K562 (cell line): ENCODE results near the gene MCU. TPM values are rescaled to one million over a fixed set of nuclear protein-coding genes. Genes with fewer than 3 reads are reported as not detected.

ENCODE experiments used
- CUX1 ChIP-seq: fragments of 200-800 bp; sonication (Bioruptor generic); IDR thresholded peaks from 2 replicates; pipeline ENCODE4 v1.6.1; 2016; ENCODE audit warnings: missing genetic modification characterization, missing compliant biosample characterization
- ESRRB ChIP-seq: fragments of 250-450 bp; sonication (Bioruptor Pico); IDR thresholded peaks from 2 replicates; pipeline ENCODE4 v1.5.0; 2020; ENCODE audit warnings: mild to moderate bottlenecking, moderate library complexity, borderline replicate concordance
- GATAD2A ChIP-seq: fragments of 450-650 bp; IDR thresholded peaks from 2 replicates; pipeline ENCODE4 v1.6.1; 2017
- HDGF ChIP-seq: fragments of 450-650 bp; IDR thresholded peaks from 2 replicates; pipeline ENCODE4 v1.6.1; 2016
- HMBOX1 ChIP-seq: sonication (generic); IDR thresholded peaks from 2 replicates; pipeline ENCODE4 v1.6.1; 2016
- KAT8 ChIP-seq: fragments of 450-650 bp; IDR thresholded peaks from 2 replicates; pipeline ENCODE4 v1.6.1; 2016; ENCODE audit warnings: low read depth, mild to moderate bottlenecking
- PRMT5 ChIP-seq: sonication (generic); formaldehyde crosslinking; IDR thresholded peaks from 2 replicates; pipeline ENCODE4 v1.5.0; 2020; ENCODE audit warnings: missing genetic modification reagents
- PYGO2 ChIP-seq: fragments of 450-650 bp; IDR thresholded peaks from 2 replicates; pipeline ENCODE4 v1.6.1; 2016; ENCODE audit warnings: mild to moderate bottlenecking, missing genetic modification characterization, moderate library complexity, missing compliant biosample characterization
- RBM17 ChIP-seq: fragments of 200-400 bp; formaldehyde crosslinking; IDR thresholded peaks from 2 replicates; pipeline ENCODE4 v1.6.1; 2017; ENCODE audit warnings: low read depth, mild to moderate bottlenecking, low read length, borderline replicate concordance
- TEAD1 ChIP-seq, 2 experiments: fragments of 450-650 bp in 1 of 2; sonication (generic) in 1 of 2; formaldehyde crosslinking; IDR thresholded peaks; 2 replicates each; pipeline versions ENCODE4 v1.4.0 to v1.8.0; 2020 to 2022; ENCODE audit warnings: mild to moderate bottlenecking in 2 of 2, missing genetic modification reagents in 1 of 2
- U2AF2 ChIP-seq: fragments of 200-400 bp; formaldehyde crosslinking; optimal IDR thresholded peaks from 2 replicates; pipeline ENCODE3; 2017; ENCODE audit warnings: low read depth, mild to moderate bottlenecking, low read length
- USF2 ChIP-seq: sonication (generic); formaldehyde crosslinking; IDR thresholded peaks from 2 replicates; pipeline ENCODE4 v1.5.0; 2020; ENCODE audit warnings: missing genetic modification reagents
- ZMIZ1 ChIP-seq, 2 experiments: fragments of 150-350 bp in 1 of 2; IDR thresholded peaks; 2 replicates each; pipeline ENCODE4 v1.6.1; 2012 to 2016; ENCODE audit warnings: low read depth in 2 of 2, low read length in 2 of 2, mild to moderate bottlenecking in 1 of 2, moderate library complexity in 1 of 2
- ZNF146 ChIP-seq: IDR thresholded peaks from one replicate; pipeline ENCODE4 v1.6.1; 2018; ENCODE audit warnings: missing compliant biosample characterization; ENCODE audit not compliant: unreplicated experiment
- ZNF384 ChIP-seq: IDR thresholded peaks from 2 replicates; pipeline ENCODE4 v1.6.1; 2012; ENCODE audit warnings: low read depth, low read length, improper control_type of control experiment
- ZNF561 ChIP-seq: fragments of 450-650 bp; formaldehyde crosslinking; conservative IDR thresholded peaks from 2 replicates; pipeline ENCODE4 v1.4.0; 2020; ENCODE audit warnings: mild to moderate bottlenecking, moderate library complexity
- ZNF589 ChIP-seq: fragments of 200-800 bp; sonication (Bioruptor generic); IDR thresholded peaks from 2 replicates; pipeline ENCODE4 v1.6.1; 2016; ENCODE audit warnings: low read depth, missing genetic modification characterization, missing compliant biosample characterization
- polyA plus RNA-seq, 8 experiments: library from polyadenylated mRNA; depleted of rRNA in 4 of 8; stranded (reverse) in 5 of 8; unstranded in 3 of 8; fragments of >200 nt; fragmentation: Nextera tagmentation in 2 of 8; fragmentation: Illumina TruSeq in 1 of 8; extraction: Ambion mirVana in 2 of 8; extraction: Trizol in 1 of 8; gene quantifications; 2 replicates each; pipeline versions ENCODE4 v1.2.1 to v1.2.3, GENCODE V29; 2011 to 2014; ENCODE audit warnings: inconsistent platforms in 1 of 8, missing spikeins in 1 of 8
- total RNA-seq, 7 experiments: library from RNA; depleted of rRNA in 6 of 7; stranded (reverse); fragments of >200 nt in 6 of 7; fragmentation: Illumina TruSeq in 2 of 7; extraction: Trizol in 2 of 7; gene quantifications; 2 replicates each; pipeline versions ENCODE4 v1.2.1 to v1.2.3, GENCODE V29; 2011 to 2021; ENCODE audit warnings: low replicate concordance in 1 of 7

MCU gene
- total and polyA plus RNA-seq, 9 of the 15 experiments (the other 6 are each of a cell fraction or from before 2014, with no cell fraction given): 8.2 to 88.8 (median 21.3) TPM

- TF ChIP-seq CUX1 (CRISPR knock-in tag) (no peak), ZNF146 (CRISPR knock-in tag) (no peak), ESRRB (CRISPR knock-in tag) (no peak), U2AF2 (no peak), PRMT5 (no peak), ZMIZ1 (IDR thresholded peaks at IDR 0.05; ENCODE audit: low read depth in 2 of 2, low read length in 2 of 2) (no peak), PYGO2 (tag) (no peak), ZNF561 (CRISPR knock-in tag) (no peak), HDGF (no peak), ZNF589 (CRISPR knock-in tag) (no peak), USF2 (CRISPR knock-in tag) (no peak), ZNF384 (0 out of 2 replicates have a peak, but pooled peaks have one; percentile 16), TEAD1 (CRISPR knock-in tag; IDR thresholded peaks at IDR 0.05) (no peak), KAT8 (no peak), GATAD2A (no peak), RBM17 (no peak), HMBOX1 (peak; percentile 68)
Observed at GRCh38 chr10:72753760-72754231, 61.9 kb downstream of the MCU start (continued).
